HG02981 (cell line): Measurements from ENCODE around the gene SORBS2.
A peak's percentile ranks its signal among the peaks of the same experiment; 100 is the strongest.
"Not testable (repeated sequence)": the region's sequence is repeated elsewhere in the genome, so short reads cannot be mapped to it uniquely, and the experiment has no call there.

Experiments used
- ATAC-seq: cut with Tn5 transposase; IDR thresholded peaks from one replicate; pipeline ENCODE4 v1.9.1; 2021; ENCODE audit warnings: mild to moderate bottlenecking, moderate library complexity; ENCODE audit not compliant: unreplicated experiment

The SORBS2 gene

GRCh38 chr4:185811509-185812364, at the start of gene SORBS2:
TSS of gene SORBS2 (minus strand) at chr4:185812194. CDS start at chr4:185690571, 121,623 bp downstream.
- peak; percentile 82 for ATAC-seq

DNA sequence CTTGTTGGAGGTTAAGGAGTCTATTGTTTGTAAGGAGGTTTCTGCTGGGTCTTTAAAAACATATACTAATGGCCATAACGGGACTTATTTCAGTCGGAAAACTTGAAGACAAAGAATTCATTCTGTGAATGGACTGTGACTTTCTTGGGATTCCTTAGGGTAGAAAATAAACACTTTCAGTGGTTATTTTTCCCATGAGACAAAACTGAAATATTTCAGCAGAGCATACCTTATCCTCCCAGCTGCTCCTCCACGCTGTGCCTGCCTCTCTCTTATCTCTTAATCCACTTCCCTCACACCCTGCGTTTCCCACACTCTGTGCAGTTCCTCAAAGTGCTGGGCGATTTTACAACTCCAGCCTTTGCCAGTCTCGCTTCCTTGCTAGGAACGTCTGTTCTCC, 47.1 kb upstream of the SORBS2 start:
- no peak for ATAC-seq

GRCh38 chr4:185857561-185857960, 45.6 kb upstream of the SORBS2 start:
- not testable (repeated sequence) for ATAC-seq

GRCh38 chr4:185853841-185854240, 41.8 kb upstream of the SORBS2 start:
- ATAC-seq: no peak

GRCh38 chr4:185852961-185853360, 41.0 kb upstream of the SORBS2 start:
- no peak for ATAC-seq

GRCh38 chr4:185849664-185850550, 37.9 kb upstream of the SORBS2 start:
- ATAC-seq: no peak

DNA sequence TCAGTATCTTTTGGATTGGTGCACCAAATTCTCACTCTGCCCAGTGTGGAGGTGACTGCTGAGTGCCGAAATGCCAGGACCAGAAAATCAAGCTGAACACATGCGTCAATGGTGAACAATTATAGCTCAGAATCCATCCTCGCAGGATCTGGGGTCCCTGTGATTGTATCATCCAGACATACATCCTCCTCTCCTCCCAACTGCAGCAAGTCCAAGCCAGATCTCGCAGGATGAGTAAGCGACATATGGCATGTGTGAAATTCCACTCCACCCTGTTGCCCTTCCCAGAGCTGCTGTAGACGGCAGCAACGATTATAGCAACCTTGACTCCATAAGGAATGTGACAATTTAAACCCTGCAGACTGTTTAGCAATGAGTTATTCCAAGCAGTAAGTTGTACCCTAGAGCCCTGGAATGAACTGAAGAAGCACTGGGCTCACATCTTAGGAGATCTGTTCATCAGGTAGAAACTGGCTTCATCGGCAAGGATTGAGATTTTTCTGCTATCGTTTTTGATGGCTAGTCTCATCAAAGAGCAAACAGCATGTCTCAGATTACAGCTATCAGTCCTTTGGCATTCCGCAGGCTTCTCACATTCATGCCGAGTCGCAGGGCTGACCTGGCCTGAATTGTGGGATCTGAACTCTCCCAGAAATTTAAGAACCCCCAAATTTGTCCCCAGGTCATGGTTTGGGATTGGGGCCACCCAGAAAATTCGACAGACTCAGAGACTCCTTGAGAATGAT, 35.5 kb upstream of the SORBS2 start:
- no peak for ATAC-seq

DNA sequence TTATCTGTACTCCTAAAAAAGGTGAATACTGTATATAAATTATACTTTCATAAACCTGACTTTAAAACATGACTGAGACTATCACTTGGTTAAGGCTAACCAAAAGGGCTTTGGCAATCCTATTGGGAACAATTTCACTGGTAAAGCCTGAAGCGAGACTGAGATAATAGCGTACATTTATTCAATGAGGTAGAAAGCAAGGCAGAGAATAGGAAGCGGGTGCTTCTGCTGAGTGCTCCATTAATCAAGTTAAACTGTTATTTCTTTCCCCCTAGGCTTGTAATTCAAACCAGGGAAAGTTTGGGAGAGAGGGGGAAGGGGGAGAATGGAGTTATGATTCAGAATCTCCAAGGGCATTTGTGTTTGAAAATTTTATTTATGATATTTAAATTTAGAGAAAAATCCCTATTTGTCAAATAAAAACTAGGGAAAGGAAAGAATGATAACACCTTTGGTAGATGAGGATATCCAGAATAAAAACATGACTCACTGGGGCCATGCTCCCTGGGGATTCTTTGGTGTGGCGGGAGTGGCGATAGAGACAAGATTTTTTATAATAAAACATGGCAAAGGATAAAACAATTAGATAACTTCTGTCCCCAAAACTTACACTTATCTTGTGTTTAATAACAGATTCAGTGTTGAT, 34.6 kb upstream of the SORBS2 start:
- no peak for ATAC-seq

- ATAC-seq: no peak
These were observed 34.0 kb upstream of the SORBS2 start for GRCh38 chr4:185845966-185846365.

GRCh38 chr4:185841451-185841850, 29.5 kb upstream of the SORBS2 start:
- no peak for ATAC-seq

GRCh38 chr4:185840953-185841352, 29.0 kb upstream of the SORBS2 start:
- ATAC-seq: no peak

- ATAC-seq: no peak
These were observed 28.2 kb upstream of the SORBS2 start for GRCh38 chr4:185840201-185840600.

- ATAC-seq: no peak
These were observed 27.8 kb upstream of the SORBS2 start for GRCh38 chr4:185839770-185840169.

- no peak for ATAC-seq
These were observed 27.3 kb upstream of the SORBS2 start for GRCh38 chr4:185839194-185839712.

GRCh38 chr4:185838514-185839193, 26.7 kb upstream of the SORBS2 start:
- no peak for ATAC-seq

- no peak for ATAC-seq
These were observed 26.1 kb upstream of the SORBS2 start for GRCh38 chr4:185838104-185838452.

DNA sequence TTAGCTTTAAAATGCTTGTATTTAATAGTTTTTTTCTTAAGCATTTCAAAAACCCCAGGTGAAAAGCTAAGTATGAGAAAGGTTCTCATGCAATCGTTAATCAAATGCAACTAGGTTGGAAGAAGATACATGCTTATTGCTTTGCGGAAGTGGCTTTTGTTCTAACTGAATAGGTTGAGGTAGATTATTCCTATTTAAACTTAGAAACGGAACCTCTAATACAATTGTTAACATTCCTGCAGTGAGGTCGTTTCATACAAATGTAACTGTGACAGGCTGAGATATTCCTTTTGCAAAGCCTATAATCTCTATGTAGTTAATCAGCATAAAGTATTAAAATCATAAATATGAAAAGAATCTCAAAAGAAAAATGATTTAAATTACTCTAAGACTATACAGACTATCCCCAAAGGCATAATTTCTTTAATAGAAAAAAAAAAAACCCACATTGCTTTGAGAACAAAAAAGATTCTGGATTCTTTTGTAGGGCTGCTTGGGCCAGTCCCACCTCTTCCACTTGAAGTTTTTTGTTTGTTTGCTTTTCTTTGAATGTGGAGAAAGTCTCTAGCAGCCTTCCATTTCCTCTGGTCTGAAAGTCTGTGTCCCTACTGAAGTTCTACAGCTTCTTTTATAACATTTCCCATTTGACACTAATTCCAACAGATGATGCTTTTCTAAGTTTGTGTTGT, 25.6 kb upstream of the SORBS2 start:
- ATAC-seq: no peak

DNA sequence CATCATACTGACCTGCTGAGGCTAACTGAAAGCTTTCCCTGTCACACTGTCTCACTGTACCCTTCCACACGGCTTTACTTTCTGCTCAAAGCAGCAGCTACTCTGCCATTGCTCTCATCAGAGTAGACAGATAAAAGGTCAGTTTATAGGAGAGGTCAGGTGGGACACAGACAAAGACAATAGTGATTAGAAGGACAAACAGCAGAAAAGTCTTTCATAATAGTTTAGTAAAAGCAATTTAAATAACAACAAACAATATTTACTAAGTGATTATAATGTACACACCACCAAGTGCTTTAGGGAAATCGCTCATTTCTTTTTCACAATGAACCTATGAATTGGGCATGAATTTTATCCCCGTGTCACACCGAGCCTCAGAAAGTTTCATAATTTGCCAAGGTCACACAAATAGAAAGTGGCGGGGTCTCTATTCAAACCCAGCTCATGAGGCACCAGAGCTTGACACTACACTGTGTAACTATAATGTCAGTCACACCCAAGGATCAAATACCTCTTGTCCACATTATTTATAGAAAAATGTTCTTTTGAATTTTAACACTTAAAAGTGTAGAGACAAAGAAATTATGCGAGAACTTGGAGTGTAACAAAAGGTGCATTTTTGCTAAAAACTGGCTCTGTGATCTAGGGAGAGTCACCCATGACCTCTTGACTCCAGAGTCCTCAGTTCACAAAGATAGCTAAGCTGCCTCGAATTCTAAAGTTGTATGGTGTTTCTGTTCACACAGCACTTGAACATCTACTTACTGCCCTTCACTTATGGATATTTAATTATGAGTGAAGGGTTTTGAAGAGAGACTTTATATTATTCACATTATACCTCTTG, 24.5 kb upstream of the SORBS2 start:
- ATAC-seq: no peak
